GM19193 (cell line): Measurements from ENCODE around the gene SPAAR.

Source experiments
- POLR2A ChIP-seq: IDR thresholded peaks from 4 replicates; pipeline ENCODE4 v1.6.1; 2011; ENCODE audit not compliant: insufficient read depth, insufficient read length; ENCODE audit errors: extremely low read depth

Gene SPAAR, protein sequence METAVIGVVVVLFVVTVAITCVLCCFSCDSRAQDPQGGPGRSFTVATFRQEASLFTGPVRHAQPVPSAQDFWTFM

DNA sequence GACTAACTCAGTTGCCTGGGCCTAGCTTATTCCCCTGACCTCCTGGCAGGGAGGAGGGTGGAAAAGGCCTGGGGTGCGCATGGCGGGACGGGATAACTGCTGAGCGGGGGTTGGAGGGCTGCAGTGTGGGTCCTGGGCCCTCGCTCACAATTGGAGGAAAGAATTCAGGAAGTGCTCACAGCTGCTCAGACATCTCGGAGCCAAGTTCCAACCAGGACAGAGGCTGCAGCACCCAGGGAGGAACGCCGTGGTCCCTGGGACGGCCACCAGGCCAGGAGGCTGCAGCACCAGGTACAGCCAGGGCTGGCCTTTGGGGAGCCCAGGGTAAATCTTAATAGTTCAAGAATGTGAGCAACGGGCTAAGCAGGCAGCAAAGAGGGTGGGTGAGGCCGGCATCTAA lies at the start of gene SPAAR:
SPAAR (plus strand) TSS at position 217 of the 400 bp plus-strand sequence. CDS start 974 bp downstream, outside the sequence.
- TF ChIP-seq POLR2A: no peak

DNA sequence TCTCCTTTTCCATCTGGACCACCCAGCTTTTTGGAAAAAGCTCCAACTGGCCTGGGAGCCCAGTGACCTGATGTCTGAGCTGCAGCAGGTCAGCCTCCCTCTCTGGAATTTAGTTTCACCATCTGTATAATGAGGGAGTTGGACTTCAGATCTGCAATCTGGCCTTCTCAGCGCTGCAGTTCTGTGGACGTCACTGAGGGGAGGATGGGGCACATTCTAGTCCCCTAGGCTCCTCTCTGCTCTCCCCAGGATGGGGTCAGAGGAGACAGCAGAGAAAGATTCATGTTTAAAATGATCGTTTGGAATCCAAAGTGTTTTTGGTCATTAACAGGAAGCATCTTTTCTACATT lies 49.3 kb upstream of the SPAAR start:
- TF ChIP-seq POLR2A: no peak

DNA sequence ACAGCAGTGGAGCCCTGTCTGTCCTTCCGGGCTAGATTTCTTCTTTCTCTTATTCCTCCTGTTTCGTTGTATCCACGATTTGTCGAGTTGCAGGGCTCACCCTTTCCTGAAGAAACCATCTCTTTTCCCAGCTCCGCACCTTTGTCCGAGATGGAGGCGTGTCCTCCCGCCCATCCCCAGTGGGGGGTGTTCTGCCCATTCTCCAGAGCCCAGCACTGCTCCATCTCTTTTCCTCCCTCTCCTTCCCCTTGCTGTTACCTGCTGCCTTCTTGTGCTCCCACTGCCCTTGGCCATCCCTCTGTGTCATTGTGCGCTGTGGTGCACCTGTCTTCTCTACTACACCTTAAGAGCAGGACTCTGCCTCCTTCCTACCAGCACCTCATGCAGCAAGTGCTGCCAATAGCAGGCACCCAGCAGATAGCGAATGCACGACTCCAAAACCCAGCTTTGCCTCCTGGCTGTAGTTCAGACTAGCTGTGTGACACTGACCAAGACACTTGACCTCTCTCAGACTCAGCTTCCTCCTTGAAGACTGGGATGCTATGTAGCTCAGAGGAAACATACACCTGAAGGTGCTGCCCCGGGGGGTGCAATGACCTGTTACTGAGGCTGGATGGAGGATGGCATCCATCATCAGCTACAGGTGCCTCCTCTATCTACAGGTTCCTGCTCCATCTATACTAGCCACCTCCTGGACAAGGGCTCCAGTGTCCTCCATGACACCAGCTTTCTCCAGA lies 48.0 kb upstream of the SPAAR start:
- TF ChIP-seq POLR2A: no peak

DNA sequence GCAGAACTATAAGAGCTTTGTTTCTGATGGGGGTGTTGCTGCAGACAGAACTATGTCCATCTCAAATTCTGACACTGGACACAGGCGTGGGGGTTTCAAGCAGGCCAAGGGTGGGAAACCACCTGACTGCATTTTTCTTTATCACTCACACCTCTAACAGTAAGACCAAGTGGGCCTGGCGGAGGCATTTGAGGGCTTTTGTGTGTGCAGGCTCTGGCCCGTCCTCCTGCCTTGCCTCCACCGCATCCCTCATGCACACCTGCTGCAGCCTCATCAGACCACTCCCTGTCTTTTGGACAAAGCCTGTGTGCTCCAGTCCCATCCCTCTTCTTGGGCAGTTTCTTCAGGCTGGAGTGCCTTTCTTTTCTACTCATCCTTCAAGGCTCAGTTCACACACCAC lies 47.0 kb upstream of the SPAAR start:
- no peak for TF ChIP-seq POLR2A

DNA sequence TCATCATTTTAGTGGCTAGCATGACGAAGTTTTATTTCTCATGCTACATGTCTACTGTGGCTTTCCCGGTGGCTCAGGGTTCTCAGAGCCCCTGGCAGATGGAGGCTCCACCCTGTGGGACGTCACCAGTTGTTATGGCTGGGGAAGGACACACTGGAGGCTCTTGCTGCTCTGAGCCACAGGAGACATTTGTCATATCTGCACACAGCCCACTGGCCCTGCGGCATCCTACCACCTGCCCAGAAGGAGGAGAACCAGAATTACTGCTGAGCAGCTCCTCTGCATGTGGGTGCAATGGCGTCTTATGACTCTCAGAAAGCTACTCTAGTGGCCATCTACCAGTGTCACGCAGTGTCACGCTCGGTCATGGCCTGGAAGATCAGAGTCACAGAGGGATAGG lies 45.7 kb upstream of the SPAAR start:
- TF ChIP-seq POLR2A: no peak

DNA sequence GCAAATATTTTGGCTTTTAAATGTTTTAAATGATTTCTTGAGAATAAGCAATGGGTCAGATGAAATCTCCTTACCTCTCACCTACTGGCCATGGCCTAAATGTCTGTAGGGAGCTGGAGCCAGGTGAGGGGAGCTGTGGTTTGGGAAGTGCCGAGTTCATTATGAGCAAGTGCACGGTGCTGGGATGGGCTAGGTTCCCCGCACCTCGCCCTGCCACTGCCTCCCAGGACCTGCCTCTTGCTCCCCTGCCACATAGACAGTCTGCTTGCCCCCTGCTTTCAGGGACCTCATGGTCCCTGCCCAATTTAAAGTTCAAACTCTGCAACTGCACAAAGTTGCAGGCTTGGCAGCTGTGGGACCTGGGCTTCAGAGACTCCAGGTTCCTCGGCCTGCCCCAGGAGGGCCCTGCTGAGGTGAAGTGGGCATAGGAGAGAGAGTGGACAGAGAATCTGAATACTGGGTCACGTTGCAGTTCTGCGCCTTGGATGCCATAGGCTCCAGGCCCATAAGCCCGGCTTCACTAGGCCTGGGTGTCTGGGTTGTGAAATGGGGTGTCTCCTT lies 44.5 kb upstream of the SPAAR start:
- TF ChIP-seq POLR2A: no peak

DNA sequence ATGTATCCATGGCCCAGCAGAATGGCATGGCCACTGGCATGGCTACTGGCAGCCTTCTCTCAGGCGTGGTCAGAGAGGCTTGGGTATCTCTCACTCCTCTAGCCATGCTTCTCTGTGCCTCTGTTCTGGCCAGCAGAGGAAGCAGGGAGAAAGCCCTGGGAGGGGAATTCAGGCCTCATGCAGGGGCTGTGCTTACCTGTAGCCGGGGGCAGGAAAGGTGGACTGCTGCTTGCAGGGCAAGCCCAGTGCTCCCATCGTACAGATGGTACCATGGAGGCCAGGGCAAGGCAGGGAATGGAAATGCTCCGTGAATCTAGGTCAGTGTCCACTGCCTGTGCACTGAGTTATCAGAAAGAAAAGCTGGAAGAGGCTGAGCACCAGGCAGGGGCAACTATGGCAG lies 41.8 kb upstream of the SPAAR start:
- no peak for TF ChIP-seq POLR2A

DNA sequence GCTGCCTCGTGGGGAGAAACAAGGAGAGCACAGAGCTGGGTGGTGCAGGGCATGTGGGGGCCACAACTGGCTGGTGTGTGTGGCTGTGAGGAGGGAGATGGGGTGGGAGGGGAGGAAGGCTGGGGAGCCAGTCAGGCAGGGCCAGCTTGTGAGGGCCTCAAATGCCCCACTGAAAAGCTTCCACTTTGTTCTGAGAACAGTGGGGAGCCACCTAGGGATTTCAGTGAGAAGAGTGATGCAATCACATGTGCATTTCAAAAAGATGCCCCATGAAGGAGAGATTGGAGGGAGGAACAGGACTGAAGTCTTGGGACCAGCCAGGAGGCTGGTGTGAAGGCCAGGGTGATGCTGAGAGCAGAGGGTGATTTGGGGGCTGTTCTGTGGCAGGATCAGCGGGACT lies 40.4 kb upstream of the SPAAR start:
- TF ChIP-seq POLR2A: no peak

DNA sequence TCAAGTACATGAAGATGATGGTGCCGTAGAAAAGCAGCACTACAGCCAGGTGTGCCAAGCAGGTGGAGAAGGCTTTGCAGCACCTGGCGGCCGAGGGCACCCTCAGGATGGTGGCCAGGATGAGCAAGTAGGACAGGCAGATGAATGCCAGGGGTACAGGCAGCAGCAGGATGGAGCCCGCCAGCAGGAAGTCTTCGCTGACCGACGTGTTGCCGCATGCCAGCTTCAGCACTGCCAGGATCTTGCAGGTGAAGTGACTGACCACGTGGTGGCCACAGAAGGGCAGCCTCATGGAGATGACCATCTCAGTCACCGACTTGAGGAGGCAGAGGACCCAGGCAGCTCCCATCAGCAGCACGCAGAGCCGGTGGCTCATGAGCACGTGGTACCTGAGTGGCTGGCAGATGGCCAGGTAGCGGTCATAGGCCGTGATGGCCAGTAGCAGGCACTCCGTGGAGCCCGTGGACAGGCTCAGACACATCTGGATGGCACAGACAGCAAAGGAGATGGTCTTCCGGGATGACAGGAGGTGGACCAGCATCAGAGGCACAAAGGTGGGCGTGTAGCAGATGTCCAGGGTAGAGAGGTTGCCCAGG lies 39.6 kb upstream of the SPAAR start:
- TF ChIP-seq POLR2A: no peak

DNA sequence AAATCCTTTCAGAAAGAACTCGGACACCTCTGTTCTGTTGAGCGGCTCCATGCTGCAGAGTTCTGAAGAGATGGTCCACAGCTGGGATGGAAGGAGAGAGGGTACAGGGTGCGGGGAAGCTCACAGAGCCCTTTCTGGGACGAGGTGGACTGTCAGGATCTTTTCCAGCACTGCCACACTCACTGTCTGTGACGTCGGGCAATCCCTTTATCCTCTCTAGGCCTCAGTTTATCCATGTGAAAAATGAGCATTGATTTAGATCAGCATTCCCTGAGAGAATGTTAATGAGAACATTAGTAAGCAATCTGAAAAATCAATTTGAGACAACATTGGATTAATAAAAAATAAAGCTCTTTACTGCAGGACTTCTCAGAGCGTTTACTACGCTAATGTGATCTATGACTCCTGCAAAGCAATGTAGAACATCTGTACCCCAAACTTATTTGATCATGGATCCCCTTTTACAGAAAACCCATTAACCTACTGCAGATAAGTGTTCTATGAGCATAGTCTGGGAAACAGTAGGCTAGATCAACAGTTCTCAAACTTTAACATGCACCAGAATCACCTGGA lies 38.9 kb upstream of the SPAAR start, which contains the start of gene OR13J1:
OR13J1 (minus strand) TSS at position 51 of the 573 bp plus-strand sequence; CDS start at position 51, 0 bp downstream.
- no peak for TF ChIP-seq POLR2A

DNA sequence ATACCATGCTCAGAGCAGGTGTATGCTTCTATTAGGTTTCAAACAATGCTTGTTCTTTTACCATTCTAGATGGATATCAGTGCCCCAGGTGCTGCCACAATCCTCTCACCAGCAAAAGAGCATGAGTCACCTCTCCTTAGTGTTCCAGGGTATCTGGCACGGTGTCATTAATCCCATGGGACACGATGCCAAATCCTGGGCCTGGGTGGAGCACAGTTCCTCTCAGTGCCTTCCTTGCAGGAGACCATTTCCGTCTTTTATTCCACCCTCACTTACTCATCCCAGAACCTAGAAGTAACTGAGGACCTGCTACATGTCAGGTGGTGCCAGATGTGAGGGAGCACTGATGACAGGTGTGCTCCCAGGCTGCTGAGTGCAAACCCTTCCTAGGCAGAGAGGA lies 37.7 kb upstream of the SPAAR start:
- no peak for TF ChIP-seq POLR2A

DNA sequence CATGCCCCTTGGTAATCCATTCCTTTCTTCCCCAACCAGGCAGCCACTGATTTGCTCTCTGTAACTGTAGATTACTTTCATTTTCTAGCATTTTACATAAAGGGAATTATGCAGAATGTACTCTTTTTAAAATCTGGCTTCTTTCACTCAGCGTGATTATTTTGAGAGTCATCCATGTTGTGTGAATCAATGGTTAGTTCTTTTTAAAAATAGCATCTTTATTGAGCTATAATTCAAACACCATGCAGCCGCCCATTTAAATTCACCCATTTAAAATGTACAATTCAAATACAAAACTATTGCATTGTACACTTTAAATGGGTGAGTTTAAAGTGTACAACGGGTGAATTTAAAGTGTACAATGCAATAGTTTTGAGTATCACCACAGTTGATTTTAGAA lies 36.8 kb upstream of the SPAAR start:
- no peak for TF ChIP-seq POLR2A

DNA sequence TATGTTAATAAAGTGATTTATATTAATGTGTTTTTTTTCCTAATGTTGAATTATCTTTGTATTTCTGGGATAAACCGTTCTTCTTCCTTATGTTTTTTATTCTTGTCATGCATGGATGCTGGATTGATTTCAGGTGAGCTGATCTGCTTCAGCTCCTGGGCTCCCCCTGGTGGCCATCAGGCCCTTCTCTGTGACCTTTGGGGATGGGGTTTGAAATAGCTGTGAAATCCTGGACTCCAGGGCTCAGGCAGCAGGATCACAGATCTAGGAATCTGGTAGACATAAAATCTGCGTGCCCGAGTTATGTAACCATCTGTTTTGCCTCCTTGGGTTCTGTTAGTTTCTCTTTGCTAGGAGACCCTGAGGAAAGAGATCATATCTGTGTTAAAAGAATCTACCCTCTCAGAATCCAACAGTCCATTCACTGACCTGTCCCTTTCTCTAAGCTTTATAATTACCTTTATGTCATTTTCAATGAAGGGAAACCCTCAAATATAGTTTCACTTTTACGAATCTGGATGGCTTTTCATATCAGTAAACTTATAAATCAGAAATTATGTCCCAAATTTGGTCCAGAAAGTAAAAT lies 26.9 kb upstream of the SPAAR start:
- TF ChIP-seq POLR2A: no peak

DNA sequence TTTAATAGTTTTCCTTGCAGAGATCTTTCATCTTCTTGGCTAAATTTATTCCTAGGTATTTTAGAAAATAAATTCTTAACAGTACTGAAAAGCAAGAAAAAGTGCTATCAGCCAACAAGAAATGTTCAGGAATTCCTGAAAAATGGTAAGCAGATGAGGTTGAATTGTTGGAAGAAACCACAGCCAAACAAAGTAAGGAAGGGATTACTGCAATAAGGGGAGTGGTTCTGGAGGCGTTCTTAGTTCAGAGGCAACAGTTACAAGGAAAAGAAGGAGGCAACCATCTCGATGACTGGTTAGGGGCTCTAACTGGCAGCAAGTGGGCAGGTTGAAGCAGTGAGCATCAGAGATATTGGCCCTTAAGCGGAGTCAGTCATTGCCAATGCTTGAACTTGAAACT lies 26.3 kb upstream of the SPAAR start:
- TF ChIP-seq POLR2A: no peak

DNA sequence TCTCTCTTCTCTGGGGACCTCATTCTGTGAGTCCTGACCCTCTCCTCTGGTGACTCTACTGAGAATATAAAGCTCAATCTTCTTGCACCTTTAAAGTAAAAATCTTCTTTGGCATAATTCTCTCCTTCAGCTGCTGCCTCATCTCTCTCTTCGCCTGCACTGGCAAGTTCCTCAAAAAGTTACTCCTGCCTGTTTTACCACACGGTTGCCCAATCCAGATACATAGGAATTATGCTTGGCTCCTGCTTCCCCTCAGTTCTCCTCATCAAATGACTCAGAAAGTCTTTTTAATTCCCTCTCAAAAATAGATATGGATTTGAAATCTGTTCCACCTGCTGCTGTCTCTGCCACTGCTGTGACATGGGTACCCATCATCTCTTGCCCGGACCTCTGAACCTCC lies 17.6 kb upstream of the SPAAR start:
- TF ChIP-seq POLR2A: no peak
